Measurements from ENCODE around the gene CNTN1. TPM values are rescaled to one million over a fixed set of nuclear protein-coding genes. Genes with fewer than 3 reads are reported as not detected.

The CNTN1 gene
- total RNA-seq, 2 donors from 2014 or later: 0.77 to 4.4 TPM

GRCh38 chr12:40980427-40980961 is 288.3 kb downstream of the CNTN1 start:
- Histone ChIP-seq H3K27me3 (no peaks in the 10 kb centered on the region), H3K9me3 (no peaks in the 10 kb centered on the region), H3K27ac (no peak overlapping the region), H3K9ac (ENCODE audit: low read depth in 2 of 2, low read length in 2 of 2) (no peak overlapping the region), H3K4me3 (no peak overlapping the region), H3K36me3 (no peaks in the 10 kb centered on the region), H3K4me1 (no peaks in the 10 kb centered on the region)
- intact Hi-C loops (cut with DNase I): no loop called here
- DNase-seq: no peak
- no peak for TF ChIP-seq CTCF (IDR thresholded peaks at IDR 0.05)

GRCh38 chr12:40986001-40986400 is 293.8 kb downstream of the CNTN1 start:
- no peak for DNase-seq
- Histone ChIP-seq H3K4me3 (no peak overlapping the region), H3K9ac (ENCODE audit: low read depth in 2 of 2, low read length in 2 of 2) (no peak overlapping the region), H3K4me1 (no peaks in the 10 kb centered on the region), H3K36me3 (no peaks in the 10 kb centered on the region), H3K9me3 (no peaks in the 10 kb centered on the region), H3K27me3 (no peaks in the 10 kb centered on the region), H3K27ac (no peak overlapping the region)
- intact Hi-C loops (cut with DNase I): no loop called here
- no peak for TF ChIP-seq CTCF (IDR thresholded peaks at IDR 0.05)

- Histone ChIP-seq H3K4me3 (no peak overlapping the region), H3K27me3 (no peaks in the 10 kb centered on the region), H3K9me3 (no peaks in the 10 kb centered on the region), H3K4me1 (no peaks in the 10 kb centered on the region), H3K27ac (no peak overlapping the region), H3K9ac (ENCODE audit: low read depth in 2 of 2, low read length in 2 of 2) (no peak overlapping the region), H3K36me3 (no peaks in the 10 kb centered on the region)
- intact Hi-C loops (cut with DNase I): no loop called here
- no peak for DNase-seq
- TF ChIP-seq CTCF (IDR thresholded peaks at IDR 0.05): no peak
Observed at GRCh38 chr12:40988355-40988754, 296.1 kb downstream of the CNTN1 start.

GRCh38 chr12:40988824-40989223 is 296.6 kb downstream of the CNTN1 start:
- no peaks in the 10 kb centered on the region for H3K4me1 ChIP-seq
- H3K9me3 ChIP-seq: no peaks in the 10 kb centered on the region
- H3K4me3 ChIP-seq: no peak overlapping the region
- no peak overlapping the region for H3K9ac ChIP-seq (ENCODE audit: low read depth in 2 of 2, low read length in 2 of 2)
- TF ChIP-seq CTCF (IDR thresholded peaks at IDR 0.05): no peak
- no peak for DNase-seq
- H3K27ac ChIP-seq: no peak overlapping the region
- intact Hi-C loops (cut with DNase I): no loop called here
- no peaks in the 10 kb centered on the region for H3K36me3 ChIP-seq
- no peaks in the 10 kb centered on the region for H3K27me3 ChIP-seq

GRCh38 chr12:40989785-40990184 is 297.5 kb downstream of the CNTN1 start:
- H3K9ac ChIP-seq (ENCODE audit: low read depth in 2 of 2, low read length in 2 of 2): no peak overlapping the region
- TF ChIP-seq CTCF (IDR thresholded peaks at IDR 0.05): no peak
- no peaks in the 10 kb centered on the region for H3K9me3 ChIP-seq
- H3K4me3 ChIP-seq: no peak overlapping the region
- no peaks in the 10 kb centered on the region for H3K27me3 ChIP-seq
- H3K27ac ChIP-seq: no peak overlapping the region
- no peaks in the 10 kb centered on the region for H3K36me3 ChIP-seq
- no peak for DNase-seq
- intact Hi-C loops (cut with DNase I): no loop called here
- H3K4me1 ChIP-seq: no peaks in the 10 kb centered on the region

All from colonic mucosa (tissue), 4 donors.